HG02938 (cell line): ENCODE results near the gene LMAN2.

Experiments
- ATAC-seq: cut with Tn5 transposase; IDR thresholded peaks from one replicate; pipeline ENCODE4 v1.9.1; 2021; ENCODE audit warnings: mild to moderate bottlenecking, moderate library complexity; ENCODE audit not compliant: unreplicated experiment

LMAN2 gene

DNA sequence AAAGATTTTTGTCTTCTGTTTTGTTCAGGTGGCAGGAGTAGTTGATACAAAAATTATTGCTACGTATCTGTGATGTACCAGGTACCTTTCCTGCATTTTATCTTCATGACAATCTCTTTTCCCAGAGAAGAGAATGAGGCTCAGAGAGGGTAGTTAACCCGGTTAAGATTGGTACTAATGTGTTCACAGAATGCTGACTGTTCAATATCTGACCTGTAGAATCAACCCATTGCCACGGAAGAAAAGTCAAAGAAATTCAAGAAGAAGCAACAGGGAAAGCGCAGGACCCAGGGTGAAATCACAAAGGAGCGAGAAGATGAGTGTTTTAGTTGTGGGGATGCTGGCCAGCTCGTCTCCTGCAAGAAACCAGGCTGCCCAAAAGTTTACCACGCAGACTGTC, 59.7 kb downstream of the LMAN2 start:
- ATAC-seq = no peak

DNA sequence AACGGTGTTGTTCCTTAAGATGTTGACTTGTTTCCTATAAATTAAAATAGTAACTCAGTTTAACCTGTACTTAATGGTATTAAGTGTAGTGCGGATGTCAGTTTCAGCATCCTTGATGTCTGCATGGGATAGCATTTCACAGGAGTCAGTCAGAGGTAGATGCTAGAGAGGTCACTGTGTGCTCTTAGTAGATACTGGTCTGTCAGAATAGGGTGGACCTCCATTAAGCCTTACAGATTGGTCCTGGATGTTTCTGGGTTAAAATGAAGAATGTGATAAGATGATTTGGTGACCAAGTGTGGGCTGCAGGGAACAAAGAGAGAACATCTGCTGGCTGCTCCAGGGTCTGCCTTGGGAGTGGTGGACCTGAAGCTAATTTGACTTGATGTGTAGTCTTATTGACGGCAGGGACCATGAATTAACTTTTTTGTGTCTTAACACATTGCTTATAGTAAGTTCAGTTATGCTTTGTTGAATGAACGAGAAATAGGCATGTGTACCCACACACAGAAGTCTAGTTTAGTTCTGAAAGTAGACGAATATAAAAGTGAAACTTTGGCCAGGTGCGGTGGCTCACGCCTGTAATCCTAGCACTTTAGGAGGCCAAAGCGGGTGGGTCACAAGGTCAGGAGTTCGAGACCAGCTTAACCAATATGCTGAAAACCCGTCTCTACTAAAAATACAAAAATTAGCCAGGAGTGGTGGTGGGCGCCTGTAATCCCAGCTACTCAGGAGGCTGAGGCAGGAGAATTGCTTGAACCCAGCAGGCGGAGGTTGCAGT, 60.5 kb downstream of the LMAN2 start:
- ATAC-seq = no peak

DNA sequence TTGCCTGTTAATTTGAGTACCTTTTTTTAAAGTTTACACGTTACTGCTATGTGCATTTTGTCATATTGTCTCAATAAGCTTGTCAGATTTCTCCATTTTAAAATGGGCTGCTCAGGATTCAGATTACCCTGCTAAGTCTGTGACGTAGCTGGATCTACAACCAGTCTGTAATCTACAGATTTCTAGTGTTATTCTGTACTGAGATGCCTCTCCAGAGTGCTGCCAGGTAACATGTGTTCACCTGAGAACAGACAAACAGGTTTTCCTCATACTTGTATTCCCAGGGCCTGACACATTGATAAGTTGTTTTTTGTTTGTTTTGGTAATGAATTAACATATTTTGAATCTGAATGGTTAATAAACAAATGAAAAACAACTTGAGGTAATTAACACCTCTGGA, 63.3 kb downstream of the LMAN2 start:
- ATAC-seq = no peak
